Measurements from ENCODE around the gene CADM1. TPM values are rescaled to one million over a fixed set of nuclear protein-coding genes. Genes with fewer than 3 reads are reported as not detected.

The CADM1 gene
- total and polyA plus RNA-seq, 9 of the 15 experiments (the other 6 are each of a cell fraction or from before 2014, with no cell fraction given), result 0.42 TPM; not detected in 8

DNA sequence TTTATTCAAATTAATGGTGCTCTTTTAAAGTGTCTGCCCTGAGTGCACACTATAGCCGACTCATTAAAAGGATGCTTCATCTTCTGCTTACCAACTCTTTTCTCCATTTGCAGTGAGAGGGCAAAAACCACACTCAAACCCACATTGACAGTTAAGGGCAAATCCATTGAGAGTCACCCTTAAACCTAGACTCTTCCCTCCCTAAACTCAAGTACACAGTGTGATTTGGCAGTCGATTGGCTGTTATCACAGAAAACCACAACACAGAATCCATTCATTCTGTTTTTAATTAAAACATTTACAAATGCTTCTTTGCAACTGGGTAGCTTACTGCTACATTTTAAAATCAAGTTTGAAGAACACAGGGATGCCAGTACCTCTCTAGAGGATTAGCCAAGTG lies 120.0 kb downstream of the CADM1 start:
- Histone ChIP-seq H3K4me1 (replicated peaks in 1 of 2; ENCODE audit: control insufficient read depth in 2 of 2, insufficient read depth in 2 of 2, low read length in 2 of 2) (no peaks in the 10 kb centered on the region), H2AFZ (ENCODE audit: low read depth, low read length) (no peak overlapping the region), H3K9me3 (replicated peaks; ENCODE audit: control insufficient read depth, insufficient read depth, low read depth, low read length) (no peaks in the 10 kb centered on the region), H3K27ac (ENCODE audit: extremely low read depth, low read depth, low read length) (no peak overlapping the region), H4K20me1 (replicated peaks; ENCODE audit: control insufficient read depth, insufficient read depth, low read length) (no peaks in the 10 kb centered on the region), H3K9me1 (ENCODE audit: control insufficient read depth, insufficient read depth, low read length) (no peaks in the 10 kb centered on the region), H3K79me2 (ENCODE audit: control insufficient read depth, insufficient read depth, low read length) (no peaks in the 10 kb centered on the region), H3K4me2 (ENCODE audit: insufficient read depth, low read length) (no peak overlapping the region), H3K27me3 (ENCODE audit: control insufficient read depth in 2 of 2, insufficient read depth in 2 of 2, low read length in 2 of 2) (no peaks in the 10 kb centered on the region), H3K4me3 (no peak overlapping the region), H3K36me3 (ENCODE audit: control insufficient read depth, insufficient read depth, low read length) (no peaks in the 10 kb centered on the region), H3K9ac (ENCODE audit: insufficient read depth in 1 of 2, low read depth in 2 of 2, low read length in 2 of 2) (no peak overlapping the region)
- BruUV-seq (replicated peaks), result no TSS peak
- FAIRE-seq, result no peak
- CTCF ChIA-PET (ENCODE audit: low intra/inter-chr PET ratio), result no interaction called here
- in situ Hi-C loops (cut with MboI) (no loop called here), intact Hi-C loops (cut with micrococcal nuclease) (no loop called here)
- no peak for ATAC-seq
- 0% methylated on average over 2 of the region's 2 CpGs for WGBS (ENCODE audit: insufficient coverage, low coverage, missing lambda C conversion rate)
- POLR2A ChIA-PET, result no interaction called here
- no peak for DNase-seq (ENCODE audit: extremely low read depth in 1 of 4, low spot score in 3 of 4)
- TF ChIP-seq NR2F6 (CRISPR knock-in tag; IDR thresholded peaks at IDR 0.05) (no peak), TSC22D4 (tag; IDR thresholded peaks at IDR 0.05) (no peak), MAFF (IDR thresholded peaks at IDR 0.05; ENCODE audit: low read length) (no peak), PYGO2 (tag; IDR thresholded peaks at IDR 0.05) (no peak), RBFOX2 (IDR thresholded peaks at IDR 0.05; ENCODE audit: low read depth, low read length) (no peak), MEF2D (tag; conservative IDR thresholded peaks at IDR 0.05; ENCODE audit: low read depth) (no peak), ATF7 (IDR thresholded peaks at IDR 0.05) (no peak), RBM25 (IDR thresholded peaks at IDR 0.05; ENCODE audit: low read depth, low read length, severe bottlenecking) (no peak), SMARCB1 (IDR thresholded peaks at IDR 0.05; ENCODE audit: insufficient read length, low read depth) (no peak), PHTF2 (CRISPR knock-in tag; IDR thresholded peaks at IDR 0.05) (no peak), CREBBP (IDR thresholded peaks at IDR 0.05; ENCODE audit: low read depth, low read length) (no peak), ZNF766 (CRISPR knock-in tag; conservative IDR thresholded peaks at IDR 0.05) (no peak), BDP1 (IDR thresholded peaks at IDR 0.05; ENCODE audit: insufficient read depth, insufficient read length) (no peak)
- TF ChIP-seq, protein P1, sequence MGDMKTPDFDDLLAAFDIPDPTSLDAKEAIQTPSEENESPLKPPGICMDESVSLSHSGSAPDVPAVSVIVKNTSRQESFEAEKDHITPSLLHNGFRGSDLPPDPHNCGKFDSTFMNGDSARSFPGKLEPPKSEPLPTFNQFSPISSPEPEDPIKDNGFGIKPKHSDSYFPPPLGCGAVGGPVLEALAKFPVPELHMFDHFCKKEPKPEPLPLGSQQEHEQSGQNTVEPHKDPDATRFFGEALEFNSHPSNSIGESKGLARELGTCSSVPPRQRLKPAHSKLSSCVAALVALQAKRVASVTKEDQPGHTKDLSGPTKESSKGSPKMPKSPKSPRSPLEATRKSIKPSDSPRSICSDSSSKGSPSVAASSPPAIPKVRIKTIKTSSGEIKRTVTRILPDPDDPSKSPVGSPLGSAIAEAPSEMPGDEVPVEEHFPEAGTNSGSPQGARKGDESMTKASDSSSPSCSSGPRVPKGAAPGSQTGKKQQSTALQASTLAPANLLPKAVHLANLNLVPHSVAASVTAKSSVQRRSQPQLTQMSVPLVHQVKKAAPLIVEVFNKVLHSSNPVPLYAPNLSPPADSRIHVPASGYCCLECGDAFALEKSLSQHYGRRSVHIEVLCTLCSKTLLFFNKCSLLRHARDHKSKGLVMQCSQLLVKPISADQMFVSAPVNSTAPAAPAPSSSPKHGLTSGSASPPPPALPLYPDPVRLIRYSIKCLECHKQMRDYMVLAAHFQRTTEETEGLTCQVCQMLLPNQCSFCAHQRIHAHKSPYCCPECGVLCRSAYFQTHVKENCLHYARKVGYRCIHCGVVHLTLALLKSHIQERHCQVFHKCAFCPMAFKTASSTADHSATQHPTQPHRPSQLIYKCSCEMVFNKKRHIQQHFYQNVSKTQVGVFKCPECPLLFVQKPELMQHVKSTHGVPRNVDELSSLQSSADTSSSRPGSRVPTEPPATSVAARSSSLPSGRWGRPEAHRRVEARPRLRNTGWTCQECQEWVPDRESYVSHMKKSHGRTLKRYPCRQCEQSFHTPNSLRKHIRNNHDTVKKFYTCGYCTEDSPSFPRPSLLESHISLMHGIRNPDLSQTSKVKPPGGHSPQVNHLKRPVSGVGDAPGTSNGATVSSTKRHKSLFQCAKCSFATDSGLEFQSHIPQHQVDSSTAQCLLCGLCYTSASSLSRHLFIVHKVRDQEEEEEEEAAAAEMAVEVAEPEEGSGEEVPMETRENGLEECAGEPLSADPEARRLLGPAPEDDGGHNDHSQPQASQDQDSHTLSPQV (IDR thresholded peaks at IDR 0.05), result no peak
- TF ChIP-seq, protein P2, sequence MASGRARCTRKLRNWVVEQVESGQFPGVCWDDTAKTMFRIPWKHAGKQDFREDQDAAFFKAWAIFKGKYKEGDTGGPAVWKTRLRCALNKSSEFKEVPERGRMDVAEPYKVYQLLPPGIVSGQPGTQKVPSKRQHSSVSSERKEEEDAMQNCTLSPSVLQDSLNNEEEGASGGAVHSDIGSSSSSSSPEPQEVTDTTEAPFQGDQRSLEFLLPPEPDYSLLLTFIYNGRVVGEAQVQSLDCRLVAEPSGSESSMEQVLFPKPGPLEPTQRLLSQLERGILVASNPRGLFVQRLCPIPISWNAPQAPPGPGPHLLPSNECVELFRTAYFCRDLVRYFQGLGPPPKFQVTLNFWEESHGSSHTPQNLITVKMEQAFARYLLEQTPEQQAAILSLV (tag; IDR thresholded peaks at IDR 0.05), result no peak
- TF ChIP-seq, protein P3, sequence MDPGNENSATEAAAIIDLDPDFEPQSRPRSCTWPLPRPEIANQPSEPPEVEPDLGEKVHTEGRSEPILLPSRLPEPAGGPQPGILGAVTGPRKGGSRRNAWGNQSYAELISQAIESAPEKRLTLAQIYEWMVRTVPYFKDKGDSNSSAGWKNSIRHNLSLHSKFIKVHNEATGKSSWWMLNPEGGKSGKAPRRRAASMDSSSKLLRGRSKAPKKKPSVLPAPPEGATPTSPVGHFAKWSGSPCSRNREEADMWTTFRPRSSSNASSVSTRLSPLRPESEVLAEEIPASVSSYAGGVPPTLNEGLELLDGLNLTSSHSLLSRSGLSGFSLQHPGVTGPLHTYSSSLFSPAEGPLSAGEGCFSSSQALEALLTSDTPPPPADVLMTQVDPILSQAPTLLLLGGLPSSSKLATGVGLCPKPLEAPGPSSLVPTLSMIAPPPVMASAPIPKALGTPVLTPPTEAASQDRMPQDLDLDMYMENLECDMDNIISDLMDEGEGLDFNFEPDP (CRISPR knock-in tag; IDR thresholded peaks at IDR 0.05), result no peak
- TF ChIP-seq, protein P4, sequence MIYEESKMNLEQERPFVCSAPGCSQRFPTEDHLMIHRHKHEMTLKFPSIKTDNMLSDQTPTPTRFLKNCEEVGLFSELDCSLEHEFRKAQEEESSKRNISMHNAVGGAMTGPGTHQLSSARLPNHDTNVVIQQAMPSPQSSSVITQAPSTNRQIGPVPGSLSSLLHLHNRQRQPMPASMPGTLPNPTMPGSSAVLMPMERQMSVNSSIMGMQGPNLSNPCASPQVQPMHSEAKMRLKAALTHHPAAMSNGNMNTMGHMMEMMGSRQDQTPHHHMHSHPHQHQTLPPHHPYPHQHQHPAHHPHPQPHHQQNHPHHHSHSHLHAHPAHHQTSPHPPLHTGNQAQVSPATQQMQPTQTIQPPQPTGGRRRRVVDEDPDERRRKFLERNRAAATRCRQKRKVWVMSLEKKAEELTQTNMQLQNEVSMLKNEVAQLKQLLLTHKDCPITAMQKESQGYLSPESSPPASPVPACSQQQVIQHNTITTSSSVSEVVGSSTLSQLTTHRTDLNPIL (CRISPR knock-in tag; IDR thresholded peaks at IDR 0.05), result no peak

Measured in K562 (cell line).